Measurements from ENCODE around the gene FAM20C. TPM values are rescaled to one million over a fixed set of nuclear protein-coding genes. Genes with fewer than 3 reads are reported as not detected.

FAM20C gene
- total RNA-seq, 4 donors from 2014 or later: 17.3 to 20.7 (median 19.8) TPM

GRCh38 chr7:269721-270120 is 77.3 kb downstream of the FAM20C start:
- WGBS, 2 donors: 90 to 94% methylated on average over 11 of the region's 11 CpGs
- TF ChIP-seq POLR2A (IDR thresholded peaks at IDR 0.05): no peak
- TF ChIP-seq CTCF (IDR thresholded peaks at IDR 0.05): no peak
- no peak overlapping the region for H3K4me3 ChIP-seq (ENCODE audit: low read depth, poor library complexity, severe bottlenecking)
- intact Hi-C loops (cut with DNase I; ENCODE audit: low total_unique reads): no loop called here
- DNase-seq (ENCODE audit: low spot score in 2 of 2): no peak

- WGBS, 2 donors: 64 to 73% methylated on average over 11 of the region's 11 CpGs
- DNase-seq (ENCODE audit: low spot score in 2 of 2): no peak
- no peak overlapping the region for H3K4me3 ChIP-seq (ENCODE audit: low read depth, poor library complexity, severe bottlenecking)
- intact Hi-C loops (cut with DNase I; ENCODE audit: low total_unique reads): no loop called here
- TF ChIP-seq POLR2A (IDR thresholded peaks at IDR 0.05) (no peak), CTCF (IDR thresholded peaks at IDR 0.05) (no peak)
Observed at GRCh38 chr7:270351-270983, 78.1 kb downstream of the FAM20C start.

GRCh38 chr7:271266-272107 is 79.1 kb downstream of the FAM20C start:
- intact Hi-C loops (cut with DNase I; ENCODE audit: low total_unique reads): no loop called here
- WGBS, 2 donors: 64 to 77% methylated on average over 14 of the region's 14 CpGs
- DNase-seq (ENCODE audit: low spot score in 2 of 2): no peak
- H3K4me3 ChIP-seq (ENCODE audit: low read depth, poor library complexity, severe bottlenecking): no peak overlapping the region
- TF ChIP-seq POLR2A (IDR thresholded peaks at IDR 0.05) (no peak), CTCF (IDR thresholded peaks at IDR 0.05) (no peak)

GRCh38 chr7:272108-272615 is 79.8 kb downstream of the FAM20C start:
- TF ChIP-seq CTCF (IDR thresholded peaks at IDR 0.05) (no peak), POLR2A (IDR thresholded peaks at IDR 0.05) (no peak)
- WGBS, 2 donors: 81 to 87% methylated on average over 18 of the region's 18 CpGs
- DNase-seq (ENCODE audit: low spot score in 2 of 2): no peak
- no peak overlapping the region for H3K4me3 ChIP-seq (ENCODE audit: low read depth, poor library complexity, severe bottlenecking)
- intact Hi-C loops (cut with DNase I; ENCODE audit: low total_unique reads): no loop called here

GRCh38 chr7:272631-273030 is 80.3 kb downstream of the FAM20C start:
- intact Hi-C loops (cut with DNase I; ENCODE audit: low total_unique reads): no loop called here
- DNase-seq (ENCODE audit: low spot score in 2 of 2): no peak
- TF ChIP-seq CTCF (IDR thresholded peaks at IDR 0.05) (no peak), POLR2A (IDR thresholded peaks at IDR 0.05) (no peak)
- WGBS, 2 donors: 87 to 93% methylated on average over 14 of the region's 14 CpGs
- no peak overlapping the region for H3K4me3 ChIP-seq (ENCODE audit: low read depth, poor library complexity, severe bottlenecking)
